Middle frontal gyrus (tissue), 1 donor: ENCODE results near the gene ZEB2.
"Not testable (repeated sequence)": the region's sequence is repeated elsewhere in the genome, so short reads cannot be mapped to it uniquely, and the experiment has no call there.

Experiments used
- DNase-seq: peaks from one replicate; pipeline ENCODE4 v3.0.0-alpha.2; 2015; ENCODE audit warnings: low spot score; ENCODE audit errors: extremely low spot score

ZEB2 gene

GRCh38 chr2:144389930-144390311 lies 130.0 kb downstream of the ZEB2 start:
- DNase-seq = no peak

GRCh38 chr2:144389151-144389929 lies 130.6 kb downstream of the ZEB2 start:
- DNase-seq = no peak

GRCh38 chr2:144385381-144385780 lies 134.5 kb downstream of the ZEB2 start:
- no peak for DNase-seq

- DNase-seq = no peak
Measured at GRCh38 chr2:144383571-144384100, 136.3 kb downstream of the ZEB2 start.

- DNase-seq = no peak
Measured at GRCh38 chr2:144382849-144383248, 137.1 kb downstream of the ZEB2 start.

GRCh38 chr2:144381716-144382115 lies 138.2 kb downstream of the ZEB2 start:
- no peak for DNase-seq

- no peak for DNase-seq
Measured at GRCh38 chr2:144379851-144380311, 140.0 kb downstream of the ZEB2 start.

- DNase-seq = no peak
Measured at GRCh38 chr2:144378551-144378950, 141.4 kb downstream of the ZEB2 start.

- no peak for DNase-seq
Measured at GRCh38 chr2:144377914-144378313, 142.0 kb downstream of the ZEB2 start.

- DNase-seq = no peak
Measured at GRCh38 chr2:144376926-144377325, 143.0 kb downstream of the ZEB2 start.

GRCh38 chr2:144376460-144376859 lies 143.5 kb downstream of the ZEB2 start:
- DNase-seq = no peak

GRCh38 chr2:144374163-144374661 lies 145.7 kb downstream of the ZEB2 start:
- no peak for DNase-seq

- DNase-seq = no peak
Measured at GRCh38 chr2:144372410-144373080, 147.4 kb downstream of the ZEB2 start.

- DNase-seq = no peak
Measured at GRCh38 chr2:144370937-144371584, 148.9 kb downstream of the ZEB2 start.

GRCh38 chr2:144369416-144369815 lies 150.5 kb downstream of the ZEB2 start:
- no peak for DNase-seq

- no peak for DNase-seq
Measured at GRCh38 chr2:144366825-144367429, 153.0 kb downstream of the ZEB2 start.

- DNase-seq = no peak
Measured at GRCh38 chr2:144364944-144365738, 154.8 kb downstream of the ZEB2 start.

- DNase-seq = not testable (repeated sequence)
Measured at GRCh38 chr2:144364247-144364646, 155.7 kb downstream of the ZEB2 start.

- DNase-seq = no peak
Measured at GRCh38 chr2:144362401-144362800, 157.5 kb downstream of the ZEB2 start.

GRCh38 chr2:144361742-144362141 lies 158.2 kb downstream of the ZEB2 start:
- no peak for DNase-seq

GRCh38 chr2:144359684-144360083 lies 160.2 kb downstream of the ZEB2 start:
- DNase-seq = no peak
